ENCODE data around the gene ABCD3.

DNA sequence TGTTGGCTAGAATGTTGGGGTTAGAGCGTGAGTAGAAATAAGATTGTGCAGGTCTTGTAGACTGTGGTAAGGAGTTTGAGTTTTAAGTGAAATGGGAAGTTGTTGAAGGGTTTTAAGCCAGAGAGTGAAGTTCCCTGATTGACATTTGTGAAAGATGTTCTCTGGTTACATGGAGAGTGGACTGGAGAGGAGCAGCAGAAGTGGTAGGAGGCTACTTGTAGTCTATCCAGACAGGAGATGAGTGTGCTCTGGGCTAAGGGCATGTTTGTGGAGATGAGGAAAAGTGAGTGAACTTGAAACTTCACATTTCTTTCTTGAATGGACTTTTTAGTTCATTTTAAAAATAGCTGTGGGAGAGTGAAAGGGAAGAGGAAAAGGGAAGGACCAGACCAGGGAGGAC lies 86.4 kb downstream of the ABCD3 start:
- TF ChIP-seq, protein P1, sequence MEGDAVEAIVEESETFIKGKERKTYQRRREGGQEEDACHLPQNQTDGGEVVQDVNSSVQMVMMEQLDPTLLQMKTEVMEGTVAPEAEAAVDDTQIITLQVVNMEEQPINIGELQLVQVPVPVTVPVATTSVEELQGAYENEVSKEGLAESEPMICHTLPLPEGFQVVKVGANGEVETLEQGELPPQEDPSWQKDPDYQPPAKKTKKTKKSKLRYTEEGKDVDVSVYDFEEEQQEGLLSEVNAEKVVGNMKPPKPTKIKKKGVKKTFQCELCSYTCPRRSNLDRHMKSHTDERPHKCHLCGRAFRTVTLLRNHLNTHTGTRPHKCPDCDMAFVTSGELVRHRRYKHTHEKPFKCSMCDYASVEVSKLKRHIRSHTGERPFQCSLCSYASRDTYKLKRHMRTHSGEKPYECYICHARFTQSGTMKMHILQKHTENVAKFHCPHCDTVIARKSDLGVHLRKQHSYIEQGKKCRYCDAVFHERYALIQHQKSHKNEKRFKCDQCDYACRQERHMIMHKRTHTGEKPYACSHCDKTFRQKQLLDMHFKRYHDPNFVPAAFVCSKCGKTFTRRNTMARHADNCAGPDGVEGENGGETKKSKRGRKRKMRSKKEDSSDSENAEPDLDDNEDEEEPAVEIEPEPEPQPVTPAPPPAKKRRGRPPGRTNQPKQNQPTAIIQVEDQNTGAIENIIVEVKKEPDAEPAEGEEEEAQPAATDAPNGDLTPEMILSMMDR (IDR thresholded peaks at IDR 0.05) = no peak
- no peak for TF ChIP-seq POLR2A (IDR thresholded peaks at IDR 0.05)

Measured in tibial nerve (tissue), 3 donors.